SK-N-SH (cell line): ENCODE results near the gene PDIA5. TPM values are rescaled to one million over a fixed set of nuclear protein-coding genes. Genes with fewer than 3 reads are reported as not detected.

Source experiments
- CTCF ChIA-PET: fragments of 300-600, 350-600 bp; formaldehyde crosslinking; extraction: SDS; loops from one replicate; lab custom pipeline; 2021; lab: Yijun Ruan, JAX
- POLR2A ChIA-PET: fragments of 350-600 bp; sonication (Branson Sonifier 250); formaldehyde crosslinking; extraction: SDS; loops from one replicate; lab custom pipeline; 2020; ENCODE audit warnings: antibody characterized with exemption, inconsistent platforms; lab: Yijun Ruan, JAX
- DNase-seq: peaks from one replicate; pipeline ENCODE4 v3.0.0; 2012
- H2AFZ ChIP-seq: fragments of 200-600 bp; sonication (generic); 2 replicates; pipeline ENCODE4 v1.8.1; 2016; ENCODE audit warnings: antibody characterized with exemption, mild to moderate bottlenecking, low read depth
- H3F3A ChIP-seq: fragments of 200-600 bp; sonication (generic); replicated peaks from 2 replicates; pipeline ENCODE3; 2016; ENCODE audit warnings: antibody characterized with exemption, mild to moderate bottlenecking; ENCODE audit not compliant: insufficient read depth
- H3K27ac ChIP-seq, 2 experiments: fragments of 200-500 bp in 1 of 2; fragments of 200-600 bp in 1 of 2; sonication (Bioruptor generic) in 1 of 2; sonication (generic), shearing (Covaris generic) in 1 of 2; 2 replicates each; pipeline versions ENCODE4 v1.5.1 to v1.6.1; 2014 to 2016; ENCODE audit warnings: low read depth in 2 of 2, inconsistent platforms in 1 of 2, low read length in 1 of 2, mild to moderate bottlenecking in 1 of 2, mixed read lengths in 1 of 2
- H3K27me3 ChIP-seq: fragments of 200-600 bp; sonication (generic), shearing (Covaris generic); 2 replicates; pipeline ENCODE4 v1.6.1; 2016; ENCODE audit warnings: mixed run types; ENCODE audit not compliant: insufficient read depth
- H3K36me3 ChIP-seq, 2 experiments: fragments of 200-500 bp in 1 of 2; fragments of 200-600 bp in 1 of 2; sonication (Bioruptor generic) in 1 of 2; sonication (generic) in 1 of 2; replicated peaks in 1 of 2; 2 replicates each; pipeline versions ENCODE3 to v1.5.1; 2014 to 2016; ENCODE audit warnings: low read length in 1 of 2, mild to moderate bottlenecking in 1 of 2; ENCODE audit not compliant: insufficient read depth in 2 of 2, control insufficient read depth in 1 of 2
- H3K4me1 ChIP-seq, 2 experiments: fragments of 200-500 bp in 1 of 2; fragments of 200-600 bp in 1 of 2; sonication (Bioruptor generic) in 1 of 2; sonication (generic), shearing (Covaris generic) in 1 of 2; 2 replicates each; pipeline versions ENCODE4 v1.5.1 to v1.6.1; 2014 to 2016; ENCODE audit warnings: low read depth in 1 of 2, low read length in 1 of 2, mixed run types in 1 of 2; ENCODE audit not compliant: insufficient read depth in 2 of 2, control insufficient read depth in 1 of 2
- H3K4me2 ChIP-seq: fragments of 200-600 bp; sonication (generic), shearing (Covaris generic); 2 replicates; pipeline ENCODE4 v1.6.1; 2017; ENCODE audit warnings: mixed run types
- H3K4me3 ChIP-seq, 2 experiments: fragments of 200-500 bp in 1 of 2; fragments of 200-600 bp in 1 of 2; sonication (Bioruptor generic) in 1 of 2; sonication (generic), shearing (Covaris generic) in 1 of 2; 2 replicates each; pipeline versions ENCODE4 v1.5.1 to v1.8.1; 2014 to 2016; ENCODE audit warnings: low read depth in 2 of 2, inconsistent platforms in 1 of 2, low read length in 1 of 2, mild to moderate bottlenecking in 1 of 2, mixed read lengths in 1 of 2, moderate library complexity in 1 of 2
- H3K79me2 ChIP-seq: fragments of 200-600 bp; sonication (generic); 2 replicates; pipeline ENCODE4 v1.8.1; 2017; ENCODE audit warnings: mild to moderate bottlenecking; ENCODE audit not compliant: insufficient read depth
- H3K9ac ChIP-seq: fragments of 200-600 bp; sonication (generic); 2 replicates; pipeline ENCODE4 v1.6.1; 2017; ENCODE audit warnings: mixed run types
- H3K9me2 ChIP-seq: fragments of 200-600 bp; sonication (generic); 2 replicates; pipeline ENCODE4 v1.6.1; 2017; ENCODE audit warnings: mixed run types
- H3K9me3 ChIP-seq: fragments of 200-600 bp; sonication (generic); 2 replicates; pipeline ENCODE4 v1.6.1; 2017; ENCODE audit warnings: mixed run types, mild to moderate bottlenecking, moderate library complexity
- H4K20me1 ChIP-seq: fragments of 200-600 bp; sonication (generic); 2 replicates; pipeline ENCODE4 v1.6.1; 2017; ENCODE audit warnings: mild to moderate bottlenecking, mixed run types; ENCODE audit not compliant: insufficient read depth
- CHD2 ChIP-seq: fragments of 150-350 bp; IDR thresholded peaks from 2 replicates; pipeline ENCODE4 v1.6.1; 2018; ENCODE audit warnings: low read length; ENCODE audit not compliant: partially characterized antibody
- CTCF ChIP-seq: fragments of 200-600 bp; sonication (generic); IDR thresholded peaks from 2 replicates; pipeline ENCODE4 v1.6.1; 2017; ENCODE audit warnings: antibody characterized with exemption, mild to moderate bottlenecking, moderate library complexity
- EP300 ChIP-seq, 2 experiments: IDR thresholded peaks; 2 replicates each; pipeline versions ENCODE4 v1.4.0 to v1.6.1; 2012; ENCODE audit warnings: borderline replicate concordance in 1 of 2, low read depth in 1 of 2, low read length in 1 of 2
- EZH2phosphoT487 ChIP-seq: fragments of 200-600 bp; sonication (generic); IDR thresholded peaks from 2 replicates; pipeline ENCODE4 v1.6.1; 2017; ENCODE audit warnings: low read depth, mixed run types, mild to moderate bottlenecking, antibody characterized with exemption, moderate library complexity, borderline replicate concordance
- FOXM1 ChIP-seq: IDR thresholded peaks from 2 replicates; pipeline ENCODE4 v1.4.0; 2012; ENCODE audit warnings: low read depth, mild to moderate bottlenecking
- GATA2 ChIP-seq: sonication (generic); formaldehyde crosslinking; IDR thresholded peaks from 2 replicates; pipeline ENCODE4 v1.5.0; 2020; ENCODE audit warnings: mild to moderate bottlenecking, missing genetic modification reagents
- MEF2A ChIP-seq: IDR thresholded peaks from 2 replicates; pipeline ENCODE4 v1.4.0; 2012; ENCODE audit warnings: low read depth, borderline replicate concordance
- PBX3 ChIP-seq: IDR thresholded peaks from 2 replicates; pipeline ENCODE4; 2012
- RCOR1 ChIP-seq: fragments of 150-350 bp; IDR thresholded peaks from 2 replicates; pipeline ENCODE4 v1.6.1; 2017; ENCODE audit warnings: antibody characterized with exemption, low read length
- SMC3 ChIP-seq: IDR thresholded peaks from 2 replicates; pipeline ENCODE4 v1.6.1; 2012; ENCODE audit warnings: low read depth, low read length, improper control_type of control experiment
- TAF1 ChIP-seq: IDR thresholded peaks from 2 replicates; pipeline ENCODE4 v1.6.1; 2012; ENCODE audit warnings: low read depth, mild to moderate bottlenecking, low read length, moderate library complexity, borderline replicate concordance
- TEAD4 ChIP-seq: IDR thresholded peaks from 2 replicates; pipeline ENCODE4 v1.4.0; 2012; ENCODE audit warnings: mild to moderate bottlenecking, borderline replicate concordance; ENCODE audit not compliant: insufficient read depth
- USF1 ChIP-seq: IDR thresholded peaks from 2 replicates; pipeline ENCODE4 v1.4.0; 2012; ENCODE audit warnings: low read depth, borderline replicate concordance
- ZBTB33 ChIP-seq: IDR thresholded peaks from 2 replicates; pipeline ENCODE4 v1.4.0; 2012; ENCODE audit warnings: low read depth, borderline replicate concordance
- WGBS: methylation state at CpG from one replicate; pipeline ENCODE4 v1.1.6; 2017; ENCODE audit warnings: low lambda C conversion rate; 5-methylcytosine and 5-hydroxymethylcytosine counted together
- polyA plus RNA-seq, 3 experiments: library from polyadenylated mRNA; depleted of rRNA; stranded (reverse); fragments of >200 nt; gene quantifications; 2 replicates each; pipeline ENCODE4 v1.2.3, GENCODE V29; 2012

Gene PDIA5
- polyA plus RNA-seq, 1 of the 3 experiments (the other 2 are of a cell fraction), result 28.6 TPM

- H2AFZ ChIP-seq, result no peak overlapping the region
- H3K79me2 ChIP-seq, result peaks cover 91% of the 10 kb centered on the region
- H3K36me3 ChIP-seq, result no peaks in the 10 kb centered on the region
- H3K9ac ChIP-seq, result no peak overlapping the region
- peaks cover under 1% of the 10 kb centered on the region for H3F3A ChIP-seq
- no peak overlapping the region for H3K27ac ChIP-seq
- ChIA-PET POLR2A (interaction anchor here (1.6 kb wide), 1 partner anchor 11 kb away, joined by 3 read pairs; no protein-coding TSS in a partner anchor), CTCF (interaction anchor here (0.7 to 1.9 kb wide), 10 partner anchors 9 to 128 kb away, joined by 3 to 13 read pairs (median 3); partner anchors contain the start of gene SEMA5B)
- TF ChIP-seq CTCF (peak; percentile 22; the same call in 1 of the 2 replicates), EP300 (IDR thresholded peaks at IDR 0.05; ENCODE audit: borderline replicate concordance in 1 of 2, low read depth in 1 of 2, low read length in 1 of 2) (no peak), TAF1 (no peak), EZH2phosphoT487 (no peak), FOXM1 (no peak)
- H3K9me3 ChIP-seq, result no peaks in the 10 kb centered on the region
- peaks cover 8 to 53% of the 10 kb centered on the region in 2 experiments; a peak in 3 of 4 replicates for H3K4me1 ChIP-seq
- peak; percentile 75 for DNase-seq
- 83% methylated on average over 5 of the region's 5 CpGs for WGBS
- H3K9me2 ChIP-seq, result no peaks in the 10 kb centered on the region
- no peak overlapping the region for H3K4me3 ChIP-seq
- H3K27me3 ChIP-seq, result no peaks in the 10 kb centered on the region
- peaks cover 59% of the 10 kb centered on the region for H4K20me1 ChIP-seq
- H3K4me2 ChIP-seq, result no peak overlapping the region
Observed at GRCh38 chr3:123071146-123071545, 4.3 kb downstream of the PDIA5 start.

GRCh38 chr3:123071581-123071980 lies 4.8 kb downstream of the PDIA5 start:
- no peaks in the 10 kb centered on the region for H3K9me3 ChIP-seq
- no peaks in the 10 kb centered on the region for H3K36me3 ChIP-seq
- peaks cover 95% of the 10 kb centered on the region for H3K79me2 ChIP-seq
- DNase-seq, result no peak
- 95% methylated on average over 7 of the region's 7 CpGs for whole genome bisulfite sequencing
- no peak for TF ChIP-seq SMC3
- no peak for TF ChIP-seq MEF2A
- no peak for TF ChIP-seq TEAD4
- no peak for TF ChIP-seq GATA2 (CRISPR knock-in tag)
- no peak for TF ChIP-seq FOXM1
- no peak for TF ChIP-seq USF1
- no peak for TF ChIP-seq CTCF
- no peak for TF ChIP-seq ZBTB33
- TF ChIP-seq PBX3, result no peak
- no peak for TF ChIP-seq CHD2
- no peak for TF ChIP-seq RCOR1
- H3K9ac ChIP-seq, result no peak overlapping the region
- no peak overlapping the region for H2AFZ ChIP-seq
- H3K9me2 ChIP-seq, result no peaks in the 10 kb centered on the region
- no peak overlapping the region for H3K4me3 ChIP-seq
- no peak overlapping the region for H3K27ac ChIP-seq
- H4K20me1 ChIP-seq, result peaks cover 63% of the 10 kb centered on the region
- CTCF ChIA-PET, result interaction anchor here (0.7 to 1.9 kb wide), 9 partner anchors 9 to 128 kb away, joined by 3 to 13 read pairs (median 3); partner anchors contain the start of gene SEMA5B
- H3K4me2 ChIP-seq, result no peak overlapping the region
- H3F3A ChIP-seq, result peaks cover 4% of the 10 kb centered on the region
- POLR2A ChIA-PET, result interaction anchor here (1.6 kb wide), 1 partner anchor 10 kb away, joined by 3 read pairs; no protein-coding TSS in a partner anchor
- H3K27me3 ChIP-seq, result no peaks in the 10 kb centered on the region
- H3K4me1 ChIP-seq, result peaks cover 11 to 55% of the 10 kb centered on the region in 2 experiments; a peak in 3 of 4 replicates
